Liver (tissue), 3 donors: Measurements from ENCODE around the gene QRICH1.

ENCODE experiments used
- CTCF ChIP-seq: fragments of 150-350 bp; IDR thresholded peaks from 2 replicates; pipeline ENCODE4 v1.5.1; 2017; ENCODE audit warnings: improper control_type of control experiment, low read depth, low read length; ENCODE audit not compliant: missing input control
- RAD21 ChIP-seq, 2 donors: IDR thresholded peaks; 2 replicates each; pipeline ENCODE4 v1.6.1; 2016; ENCODE audit warnings: antibody characterized with exemption in 2 of 2, mild to moderate bottlenecking in 2 of 2
- donor health status: healthy.
- donor health status: healthy.

- TF ChIP-seq CTCF (no peak), RAD21 (IDR thresholded peaks at IDR 0.05) (no peak)
These were observed 41.6 kb upstream of the QRICH1 start for GRCh38 chr3:49135499-49135898.
